Fibroblast of lung (primary cell): ENCODE measurements around the gene PRR7.

ENCODE experiments used
- EZH2 ChIP-seq: IDR thresholded peaks from 2 replicates; pipeline ENCODE4 v1.5.1; 2012; ENCODE audit warnings: low read length, control low read depth, mild to moderate bottlenecking; ENCODE audit errors: missing control alignments
- TF ChIP-seq, protein P1 (sequence below), 2 donors: IDR thresholded peaks in 1 of 2; conservative IDR thresholded peaks in 1 of 2; 1 replicate in 1 of 2; 2 replicates in 1 of 2; pipeline ENCODE4 v1.5.1; 2011 to 2012; ENCODE audit warnings: low read length in 2 of 2, control low read depth in 1 of 2, inconsistent platforms in 1 of 2, low read depth in 1 of 2, mild to moderate bottlenecking in 1 of 2

DNA sequence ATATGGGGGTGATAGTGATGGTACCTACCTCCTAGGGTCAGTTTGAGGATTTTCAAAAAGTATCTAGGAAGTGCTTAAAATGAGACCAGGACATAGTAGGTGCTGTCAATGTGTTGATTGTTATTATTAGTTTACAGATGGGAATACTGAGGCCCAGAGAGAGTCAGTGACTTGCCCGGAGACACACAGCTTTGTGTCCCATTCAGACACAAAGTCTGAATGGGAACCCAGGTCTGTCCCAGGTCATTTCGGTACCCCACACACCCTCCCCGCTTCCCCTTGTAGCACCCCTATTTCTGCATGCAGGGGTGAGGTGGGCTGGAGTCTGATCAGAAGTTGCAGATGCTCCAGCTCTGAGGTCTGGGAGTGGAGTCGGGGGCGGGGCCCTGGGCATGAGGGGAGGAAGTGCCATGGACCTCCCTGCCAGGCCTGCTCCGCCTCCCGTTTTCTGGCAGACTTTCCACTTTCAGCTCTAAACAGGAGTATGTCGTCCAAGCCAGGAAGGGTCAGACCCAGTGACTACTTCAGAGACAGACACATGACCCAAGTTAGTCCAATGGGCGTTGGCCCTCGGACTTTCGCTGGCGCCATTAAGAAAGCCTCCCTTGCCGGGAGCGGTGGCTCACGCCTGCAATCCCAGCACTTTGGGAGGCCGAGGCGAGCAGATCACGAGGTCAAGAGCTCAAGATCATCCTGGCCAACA is 30.1 kb downstream of the PRR7 start:
- TF ChIP-seq, protein P1, sequence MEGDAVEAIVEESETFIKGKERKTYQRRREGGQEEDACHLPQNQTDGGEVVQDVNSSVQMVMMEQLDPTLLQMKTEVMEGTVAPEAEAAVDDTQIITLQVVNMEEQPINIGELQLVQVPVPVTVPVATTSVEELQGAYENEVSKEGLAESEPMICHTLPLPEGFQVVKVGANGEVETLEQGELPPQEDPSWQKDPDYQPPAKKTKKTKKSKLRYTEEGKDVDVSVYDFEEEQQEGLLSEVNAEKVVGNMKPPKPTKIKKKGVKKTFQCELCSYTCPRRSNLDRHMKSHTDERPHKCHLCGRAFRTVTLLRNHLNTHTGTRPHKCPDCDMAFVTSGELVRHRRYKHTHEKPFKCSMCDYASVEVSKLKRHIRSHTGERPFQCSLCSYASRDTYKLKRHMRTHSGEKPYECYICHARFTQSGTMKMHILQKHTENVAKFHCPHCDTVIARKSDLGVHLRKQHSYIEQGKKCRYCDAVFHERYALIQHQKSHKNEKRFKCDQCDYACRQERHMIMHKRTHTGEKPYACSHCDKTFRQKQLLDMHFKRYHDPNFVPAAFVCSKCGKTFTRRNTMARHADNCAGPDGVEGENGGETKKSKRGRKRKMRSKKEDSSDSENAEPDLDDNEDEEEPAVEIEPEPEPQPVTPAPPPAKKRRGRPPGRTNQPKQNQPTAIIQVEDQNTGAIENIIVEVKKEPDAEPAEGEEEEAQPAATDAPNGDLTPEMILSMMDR (conservative IDR thresholded peaks at IDR 0.05 in 1 of 2, IDR thresholded peaks at IDR 0.05 in 1 of 2; ENCODE audit: low read depth in 1 of 2, low read length in 2 of 2) = no peak
- TF ChIP-seq EZH2 = no peak
